Osteoblast (primary cell): Measurements from ENCODE around the gene MICALL2. TPM values are rescaled to one million over a fixed set of nuclear protein-coding genes. Genes with fewer than 3 reads are reported as not detected.

Experiments used
- DNase-seq: peaks from one replicate; pipeline ENCODE4 v3.0.0; 2011; ENCODE audit warnings: low spot score, mixed read lengths; ENCODE audit not compliant: insufficient read length; ENCODE audit errors: missing footprints
- H2AFZ ChIP-seq: 2 replicates; pipeline ENCODE4 v1.6.0; 2011; ENCODE audit warnings: mild to moderate bottlenecking, low read length
- H3K27ac ChIP-seq: 2 replicates; pipeline ENCODE4 v1.5.1; 2011; ENCODE audit warnings: mild to moderate bottlenecking, low read depth, low read length, moderate library complexity
- H3K27me3 ChIP-seq: 2 replicates; pipeline ENCODE4 v1.6.0; 2012; ENCODE audit warnings: mild to moderate bottlenecking, control low read depth, inconsistent platforms, low read length, moderate library complexity; ENCODE audit not compliant: insufficient read depth
- H3K36me3 ChIP-seq: 2 replicates; pipeline ENCODE4 v1.5.1; 2011; ENCODE audit warnings: mild to moderate bottlenecking, low read length, control low read depth, moderate library complexity; ENCODE audit not compliant: insufficient read depth
- H3K4me1 ChIP-seq: 2 replicates; pipeline ENCODE4 v1.5.1; 2011; ENCODE audit warnings: mild to moderate bottlenecking, low read length, control low read depth, moderate library complexity; ENCODE audit not compliant: insufficient read depth
- H3K4me2 ChIP-seq: 2 replicates; pipeline ENCODE4 v1.6.0; 2011; ENCODE audit warnings: mild to moderate bottlenecking, low read length; ENCODE audit not compliant: insufficient read depth
- H3K4me3 ChIP-seq: fragments of 200-600 bp; sonication (generic); 3 replicates; pipeline ENCODE4 v1.5.1; 2012; ENCODE audit warnings: mild to moderate bottlenecking, low read length, inconsistent platforms; ENCODE audit not compliant: insufficient read depth
- H3K79me2 ChIP-seq: 2 replicates; pipeline ENCODE4 v1.6.0; 2012; ENCODE audit warnings: mild to moderate bottlenecking, low read length, control low read depth, inconsistent platforms; ENCODE audit not compliant: insufficient read depth
- H3K9me3 ChIP-seq: 2 replicates; pipeline ENCODE4 v1.5.1; 2011; ENCODE audit warnings: low read depth, low read length, control low read depth
- H4K20me1 ChIP-seq: 2 replicates; pipeline ENCODE4 v1.6.0; 2012; ENCODE audit warnings: mild to moderate bottlenecking, low read length, control low read depth; ENCODE audit not compliant: insufficient read depth
- CTCF ChIP-seq: IDR thresholded peaks from 2 replicates; pipeline ENCODE4 v1.5.1; 2011; ENCODE audit warnings: mild to moderate bottlenecking, low read depth, low read length, moderate library complexity; ENCODE audit errors: extremely low read depth
- total RNA-seq: library from RNA; depleted of rRNA; stranded (reverse); fragments of >200 nt; gene quantifications from 2 replicates; pipeline ENCODE4 v1.2.3, GENCODE V29; 2012

The MICALL2 gene
- total RNA-seq, 1 donor = 30.4 TPM

GRCh38 chr7:1466524-1467271 is 7.4 kb upstream of the MICALL2 start:
- Histone ChIP-seq H3K4me3 (no peak overlapping the region), H3K9me3 (no peaks in the 10 kb centered on the region), H3K36me3 (peaks cover 13% of the 10 kb centered on the region), H3K4me2 (no peak overlapping the region), H3K79me2 (no peaks in the 10 kb centered on the region), H3K27me3 (peaks cover 6% of the 10 kb centered on the region), H2AFZ (no peak overlapping the region), H4K20me1 (peaks cover 2% of the 10 kb centered on the region), H3K4me1 (peaks cover 13% of the 10 kb centered on the region), H3K27ac (no peak overlapping the region)
- no peak for TF ChIP-seq CTCF
- DNase-seq = peak; percentile 99

- Histone ChIP-seq H3K79me2 (no peaks in the 10 kb centered on the region), H3K27me3 (peaks cover 6% of the 10 kb centered on the region), H3K27ac (no peak overlapping the region), H3K36me3 (peaks cover 5% of the 10 kb centered on the region), H4K20me1 (peaks cover 2% of the 10 kb centered on the region), H3K9me3 (no peaks in the 10 kb centered on the region), H3K4me2 (no peak overlapping the region), H2AFZ (no peak overlapping the region), H3K4me1 (peaks cover 27% of the 10 kb centered on the region), H3K4me3 (no peak overlapping the region)
- no peak for TF ChIP-seq CTCF
- no peak for DNase-seq
These were observed 5.4 kb upstream of the MICALL2 start for GRCh38 chr7:1464694-1465093.

- TF ChIP-seq CTCF = no peak
These were observed 4.5 kb upstream of the MICALL2 start for GRCh38 chr7:1463676-1464223.

GRCh38 chr7:1461646-1462375 is 2.5 kb upstream of the MICALL2 start:
- Histone ChIP-seq H3K27me3 (peaks cover 6% of the 10 kb centered on the region), H3K27ac (no peak overlapping the region), H3K4me3 (no peak overlapping the region), H3K79me2 (peaks cover 21% of the 10 kb centered on the region), H3K36me3 (no peaks in the 10 kb centered on the region), H3K4me1 (peaks cover 36% of the 10 kb centered on the region), H3K4me2 (no peak overlapping the region), H2AFZ (no peak overlapping the region), H4K20me1 (peaks cover 20% of the 10 kb centered on the region), H3K9me3 (no peaks in the 10 kb centered on the region)
- no peak for TF ChIP-seq CTCF
- no peak for DNase-seq

More at GRCh38 chr7:1463676-1464223, 4.5 kb upstream of the MICALL2 start:
- H3K27me3 ChIP-seq = peaks cover 6% of the 10 kb centered on the region
- H3K9me3 ChIP-seq = no peaks in the 10 kb centered on the region
- peaks cover 2% of the 10 kb centered on the region for H3K79me2 ChIP-seq
- no peak for DNase-seq
- H3K36me3 ChIP-seq = no peaks in the 10 kb centered on the region
- H2AFZ ChIP-seq = no peak overlapping the region
- peaks cover 2% of the 10 kb centered on the region for H4K20me1 ChIP-seq
- peaks cover 27% of the 10 kb centered on the region for H3K4me1 ChIP-seq
- no peak overlapping the region for H3K4me2 ChIP-seq
- no peak overlapping the region for H3K4me3 ChIP-seq
- H3K27ac ChIP-seq = no peak overlapping the region
